H1 (cell line): Measurements from ENCODE around the gene CDC42BPB. TPM values are rescaled to one million over a fixed set of nuclear protein-coding genes. Genes with fewer than 3 reads are reported as not detected.

ENCODE experiments used
- HDAC6 ChIP-seq: IDR thresholded peaks from one replicate; pipeline ENCODE4 v1.7.1; 2012; ENCODE audit warnings: low read depth, mild to moderate bottlenecking, inconsistent platforms, low read length, moderate library complexity
- SUZ12 ChIP-seq: fragments of 200-600 bp; sonication (generic); IDR thresholded peaks from 2 replicates; pipeline ENCODE4 v1.6.1; 2012; ENCODE audit warnings: mild to moderate bottlenecking, inconsistent platforms, low read length, moderate library complexity, mixed read lengths
- TBP ChIP-seq: IDR thresholded peaks from 2 replicates; pipeline ENCODE4 v1.6.1; 2011; ENCODE audit warnings: low read depth, low read length, improper control_type of control experiment
- polyA plus RNA-seq, 7 experiments: library from polyadenylated mRNA; depleted of rRNA in 3 of 7; stranded (reverse) in 5 of 7; unstranded in 2 of 7; fragments of >200 nt in 5 of 7; fragments of 200-250 nt in 2 of 7; gene quantifications; 1 replicate in 5 of 7; 2 replicates in 1 of 7; 4 replicates in 1 of 7; pipeline versions ENCODE4 v1.2.1 to v1.2.3, GENCODE V29; 2011 to 2013; ENCODE audit warnings: missing spikeins in 2 of 7, mixed read lengths in 2 of 7
- total RNA-seq: library from RNA; stranded (reverse); fragmentation: NEBNext Ultra II Directional; extraction: Animal tissue kit (Norgen Biotek cat#: 25700); gene quantifications from 2 replicates; pipeline ENCODE4 v1.2.1, GENCODE V29; 2021
- TF ChIP-seq, protein P1 (sequence below): IDR thresholded peaks from 2 replicates; pipeline ENCODE4 v1.6.1; 2012; ENCODE audit warnings: low read length, inconsistent platforms

CDC42BPB gene
- total and polyA plus RNA-seq, 2 of the 8 experiments (the other 6 are each of a cell fraction or from before 2014, with no cell fraction given), result 51.2 to 88.2 TPM

GRCh38 chr14:102893452-102893851 lies 163.9 kb downstream of the CDC42BPB start (continued):
- TF ChIP-seq, protein P1, sequence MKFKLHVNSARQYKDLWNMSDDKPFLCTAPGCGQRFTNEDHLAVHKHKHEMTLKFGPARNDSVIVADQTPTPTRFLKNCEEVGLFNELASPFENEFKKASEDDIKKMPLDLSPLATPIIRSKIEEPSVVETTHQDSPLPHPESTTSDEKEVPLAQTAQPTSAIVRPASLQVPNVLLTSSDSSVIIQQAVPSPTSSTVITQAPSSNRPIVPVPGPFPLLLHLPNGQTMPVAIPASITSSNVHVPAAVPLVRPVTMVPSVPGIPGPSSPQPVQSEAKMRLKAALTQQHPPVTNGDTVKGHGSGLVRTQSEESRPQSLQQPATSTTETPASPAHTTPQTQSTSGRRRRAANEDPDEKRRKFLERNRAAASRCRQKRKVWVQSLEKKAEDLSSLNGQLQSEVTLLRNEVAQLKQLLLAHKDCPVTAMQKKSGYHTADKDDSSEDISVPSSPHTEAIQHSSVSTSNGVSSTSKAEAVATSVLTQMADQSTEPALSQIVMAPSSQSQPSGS, result no peak
- TF ChIP-seq SUZ12, result no peak
- no peak for TF ChIP-seq HDAC6
- TF ChIP-seq TBP, result no peak
- TF ChIP-seq, all 59 proteins: peak for 0
